Right atrium auricular region (tissue), 2 donors: ENCODE measurements around the gene ADD1. TPM values are rescaled to one million over a fixed set of nuclear protein-coding genes. Genes with fewer than 3 reads are reported as not detected.

Source experiments
- DNase-seq: peaks from one replicate; pipeline ENCODE4 v3.0.0-alpha.2; 2019; ENCODE audit warnings: low spot score
- H3K27ac ChIP-seq, 2 donors: fragments of 200-600 bp; sonication (generic); 1 replicate in 1 of 2; 2 replicates in 1 of 2; pipeline ENCODE4 v1.5.1; 2016 to 2019
- H3K27me3 ChIP-seq, 2 donors: fragments of 200-600 bp; sonication (generic); one replicate each; pipeline versions ENCODE4 v1.5.1 to v1.6.0; 2017 to 2019
- H3K36me3 ChIP-seq: fragments of 200-600 bp; sonication (generic); one replicate; pipeline ENCODE4 v1.5.1; 2016
- H3K4me1 ChIP-seq, 2 donors: fragments of 200-600 bp; sonication (generic); one replicate each; pipeline versions ENCODE4 v1.5.1 to v1.6.0; 2017 to 2019
- H3K4me3 ChIP-seq, 2 donors: fragments of 200-600 bp; sonication (generic); 1 replicate in 1 of 2; 2 replicates in 1 of 2; pipeline ENCODE4 v1.5.1; 2017 to 2019; ENCODE audit warnings: mild to moderate bottlenecking in 1 of 2, moderate library complexity in 1 of 2
- H3K9me3 ChIP-seq, 2 donors: fragments of 200-600 bp; sonication (generic); one replicate each; pipeline ENCODE4 v1.5.1; 2019
- total RNA-seq, 2 donors: library from RNA; depleted of rRNA; stranded (reverse); fragments of >200 nt; gene quantifications; one replicate each; pipeline ENCODE4 v1.1.0, GENCODE V29; 2016
- TF ChIP-seq, protein P1 (sequence below), 2 donors: fragments of 200-600 bp; sonication (generic); IDR thresholded peaks; one replicate each; pipeline ENCODE4 v1.5.1; 2019; ENCODE audit warnings: antibody characterized with exemption in 2 of 2

The ADD1 gene
- total RNA-seq, 2 donors from 2014 or later, result 171 to 196 TPM

DNA sequence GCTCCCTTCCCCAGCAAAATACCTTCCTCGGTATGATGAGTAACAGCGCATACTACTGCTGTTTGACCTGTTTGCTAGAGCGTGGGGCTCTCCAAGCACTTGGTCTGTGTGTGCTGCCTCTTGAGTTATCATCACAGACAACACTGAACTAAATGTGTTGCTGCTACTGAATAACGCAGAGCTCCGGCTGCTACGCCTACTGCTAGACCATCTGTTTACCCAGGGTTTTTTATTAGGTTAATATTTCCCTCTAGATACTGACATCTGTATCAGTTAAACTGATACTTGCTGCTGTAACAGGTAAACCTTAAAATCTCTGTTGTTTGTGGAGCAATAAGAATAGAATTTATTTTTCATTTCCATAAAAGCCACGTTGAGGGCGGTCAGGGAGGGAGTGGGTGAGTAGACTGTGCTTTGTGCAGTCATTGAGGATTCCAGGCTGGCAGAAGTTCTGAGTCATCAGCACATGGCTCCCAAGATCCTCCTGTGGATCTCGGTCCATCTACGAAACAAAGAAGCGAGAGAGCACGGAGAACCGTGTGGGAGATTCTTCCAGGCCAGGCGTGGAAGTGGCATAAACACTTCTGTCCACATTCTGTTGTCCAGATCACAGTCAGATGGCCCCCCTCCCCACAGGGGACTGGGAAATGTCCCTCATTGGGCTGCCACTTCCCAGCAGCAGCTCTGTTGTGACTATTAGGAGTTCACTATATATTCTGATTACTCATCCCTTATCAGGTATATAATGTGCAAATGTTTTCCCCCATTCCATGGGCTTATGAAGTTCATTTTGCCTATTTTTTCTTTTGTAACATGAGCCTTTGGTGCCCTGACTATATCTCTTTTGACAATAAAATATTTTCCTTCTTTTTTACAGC is 133.8 kb downstream of the ADD1 start:
- Histone ChIP-seq H3K27ac (no peak overlapping the region), H3K27me3 (no peaks in the 10 kb centered on the region), H3K9me3 (peaks cover 0 to 4% of the 10 kb centered on the region in 2 donors), H3K4me3 (no peak overlapping the region), H3K36me3 (no peaks in the 10 kb centered on the region), H3K4me1 (no peaks in the 10 kb centered on the region)
- DNase-seq, result no peak
- TF ChIP-seq, protein P1, sequence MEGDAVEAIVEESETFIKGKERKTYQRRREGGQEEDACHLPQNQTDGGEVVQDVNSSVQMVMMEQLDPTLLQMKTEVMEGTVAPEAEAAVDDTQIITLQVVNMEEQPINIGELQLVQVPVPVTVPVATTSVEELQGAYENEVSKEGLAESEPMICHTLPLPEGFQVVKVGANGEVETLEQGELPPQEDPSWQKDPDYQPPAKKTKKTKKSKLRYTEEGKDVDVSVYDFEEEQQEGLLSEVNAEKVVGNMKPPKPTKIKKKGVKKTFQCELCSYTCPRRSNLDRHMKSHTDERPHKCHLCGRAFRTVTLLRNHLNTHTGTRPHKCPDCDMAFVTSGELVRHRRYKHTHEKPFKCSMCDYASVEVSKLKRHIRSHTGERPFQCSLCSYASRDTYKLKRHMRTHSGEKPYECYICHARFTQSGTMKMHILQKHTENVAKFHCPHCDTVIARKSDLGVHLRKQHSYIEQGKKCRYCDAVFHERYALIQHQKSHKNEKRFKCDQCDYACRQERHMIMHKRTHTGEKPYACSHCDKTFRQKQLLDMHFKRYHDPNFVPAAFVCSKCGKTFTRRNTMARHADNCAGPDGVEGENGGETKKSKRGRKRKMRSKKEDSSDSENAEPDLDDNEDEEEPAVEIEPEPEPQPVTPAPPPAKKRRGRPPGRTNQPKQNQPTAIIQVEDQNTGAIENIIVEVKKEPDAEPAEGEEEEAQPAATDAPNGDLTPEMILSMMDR (IDR thresholded peaks at IDR 0.05), result no peak

Other genes with a start within 250 kb of the ADD1 start
- 10 to 100 TPM; 28.0 to 45.8 TPM for gene TNIP2, start 87.5 kb upstream of the ADD1 start, total RNA-seq
- 10 to 100 TPM; 20.1 to 25.2 TPM for gene SH3BP2, start 50.8 kb upstream of the ADD1 start, total RNA-seq
- 10 to 100 TPM; 12.2 to 14.2 TPM for gene NOP14, start 119.6 kb downstream of the ADD1 start, total RNA-seq
- gene GRK4, start 119.7 kb downstream of the ADD1 start, total RNA-seq, result 1 to 10 TPM; 7.0 to 8.2 TPM
- not detected for gene HTT-AS, start 230.7 kb downstream of the ADD1 start, total RNA-seq
- gene HTT, start 230.8 kb downstream of the ADD1 start, total RNA-seq, result 10 to 100 TPM; 18.1 to 30.5 TPM